GM18517 (cell line): ENCODE data around the gene GPR107.

Source experiments
- ATAC-seq: cut with Tn5 transposase; IDR thresholded peaks from one replicate; pipeline ENCODE4 v1.9.1; 2021; ENCODE audit warnings: mild to moderate bottlenecking, moderate library complexity; ENCODE audit not compliant: unreplicated experiment

Gene GPR107

DNA sequence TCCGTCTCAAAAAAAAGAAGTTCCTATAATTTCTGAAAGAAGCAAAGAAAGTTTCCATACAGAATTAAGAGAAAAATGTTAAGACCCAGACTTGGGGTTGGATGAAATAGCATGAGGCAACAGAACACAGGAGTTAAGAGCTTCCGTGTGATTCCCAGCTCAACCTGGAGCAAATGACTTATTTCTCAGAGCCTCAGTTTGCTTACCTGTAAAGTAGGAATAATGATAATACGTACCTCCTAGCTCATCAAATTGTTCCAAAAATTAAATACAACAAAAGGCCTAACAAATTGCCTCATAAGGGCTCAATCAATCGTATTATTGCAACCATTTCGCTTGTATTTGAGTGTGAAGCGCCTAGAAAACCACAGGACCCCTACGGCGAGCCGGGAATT is 600 bp upstream of the GPR107 start:
- ATAC-seq, result no peak

DNA sequence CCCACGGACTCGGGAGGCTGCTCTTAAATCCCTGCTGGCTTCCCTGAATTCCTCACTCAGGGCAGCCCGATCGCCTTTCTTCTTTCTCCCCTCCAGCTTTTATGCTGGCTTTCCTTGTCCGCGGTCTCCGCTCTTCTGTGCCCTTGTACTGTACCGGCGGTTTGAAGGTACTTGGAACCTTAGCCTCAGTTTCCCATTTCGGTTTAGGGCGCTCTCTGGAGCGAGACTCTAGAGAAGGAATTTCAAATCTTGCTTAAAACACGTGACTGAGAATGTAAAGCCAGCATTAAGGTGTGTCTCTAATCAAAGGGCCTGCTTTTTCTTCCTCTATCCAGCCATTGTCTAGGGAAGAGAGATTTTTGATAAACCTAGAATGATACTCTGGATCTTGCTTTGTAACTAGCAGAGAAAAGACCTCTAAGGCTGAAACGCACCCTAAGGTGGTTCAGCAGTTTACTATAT is 650 bp downstream of the GPR107 start:
- ATAC-seq, result no peak

DNA sequence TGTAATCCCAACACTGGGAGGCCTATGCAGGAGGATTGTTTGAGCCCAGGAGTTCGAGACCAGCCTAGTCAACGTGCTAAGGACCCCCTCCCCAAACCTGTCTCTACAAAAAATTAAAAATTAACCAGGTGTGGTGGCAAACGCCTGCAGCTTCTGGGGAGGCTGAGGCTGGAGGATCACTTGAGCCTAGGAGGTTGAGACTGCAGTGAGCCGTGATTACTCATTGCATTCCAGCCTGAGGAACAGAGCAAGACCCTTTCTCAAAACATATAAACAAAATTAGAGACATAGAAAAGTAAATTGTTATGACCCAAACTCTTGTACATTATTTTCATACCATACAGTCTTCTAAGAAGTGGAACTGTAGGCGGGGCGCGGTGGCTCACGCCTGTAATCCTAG is 1.1 kb downstream of the GPR107 start:
- no peak for ATAC-seq

DNA sequence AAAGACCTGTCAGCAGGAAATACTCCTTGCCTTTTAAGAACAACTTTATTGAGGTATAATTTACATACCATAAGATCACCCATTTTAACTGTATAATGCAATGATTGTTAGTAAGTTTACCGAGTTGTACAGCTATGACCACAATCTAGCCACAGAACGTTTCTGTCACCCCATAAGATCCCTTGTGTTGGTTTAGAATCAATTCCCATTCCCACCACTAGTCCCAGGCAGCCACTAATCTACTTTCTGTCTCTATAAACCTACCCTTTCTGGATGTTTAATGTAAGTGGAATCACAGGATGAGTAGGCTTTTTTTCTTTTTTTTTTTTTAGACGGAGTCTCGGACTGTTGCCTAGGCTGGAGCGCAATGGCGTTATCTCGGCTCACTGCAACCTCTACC is 4.4 kb downstream of the GPR107 start:
- ATAC-seq, result no peak

DNA sequence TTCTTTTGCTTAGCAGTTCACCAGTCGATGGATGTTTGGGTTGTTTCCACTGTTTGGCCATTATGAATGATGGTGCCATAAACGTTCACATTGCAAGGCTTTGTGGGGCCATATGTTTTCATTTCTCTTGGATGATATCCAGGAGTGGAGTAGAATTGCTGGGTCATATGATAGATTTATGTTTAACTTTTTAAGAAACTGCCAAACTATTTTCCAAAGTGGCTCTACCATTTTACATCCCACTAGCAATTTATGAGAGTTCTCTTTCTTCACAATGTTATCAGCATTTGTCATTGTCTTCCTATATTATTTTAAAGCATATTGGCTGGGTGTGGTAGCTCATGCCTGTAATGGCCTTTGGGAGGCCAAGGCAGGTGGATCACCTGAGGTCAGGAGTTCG is 5.2 kb downstream of the GPR107 start:
- no peak for ATAC-seq

DNA sequence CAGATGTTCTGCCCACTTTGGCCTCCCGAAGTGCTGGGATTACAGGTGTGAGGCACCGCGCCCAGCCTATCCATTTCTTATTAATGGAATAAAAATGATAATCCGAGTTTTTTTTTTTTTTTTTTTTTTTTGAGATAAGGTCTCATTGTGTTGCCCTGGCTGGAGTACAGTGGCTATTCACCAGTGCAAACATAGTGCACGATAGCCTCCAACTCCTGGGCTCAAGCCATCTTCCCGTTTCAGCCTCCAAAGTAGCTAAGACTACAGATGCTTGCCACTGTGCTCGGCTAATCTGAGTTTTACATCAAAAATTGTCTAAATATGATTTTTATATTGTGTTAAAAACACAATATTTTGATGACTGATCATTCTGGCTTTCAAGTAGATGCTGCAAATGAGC is 6.6 kb downstream of the GPR107 start:
- no peak for ATAC-seq

DNA sequence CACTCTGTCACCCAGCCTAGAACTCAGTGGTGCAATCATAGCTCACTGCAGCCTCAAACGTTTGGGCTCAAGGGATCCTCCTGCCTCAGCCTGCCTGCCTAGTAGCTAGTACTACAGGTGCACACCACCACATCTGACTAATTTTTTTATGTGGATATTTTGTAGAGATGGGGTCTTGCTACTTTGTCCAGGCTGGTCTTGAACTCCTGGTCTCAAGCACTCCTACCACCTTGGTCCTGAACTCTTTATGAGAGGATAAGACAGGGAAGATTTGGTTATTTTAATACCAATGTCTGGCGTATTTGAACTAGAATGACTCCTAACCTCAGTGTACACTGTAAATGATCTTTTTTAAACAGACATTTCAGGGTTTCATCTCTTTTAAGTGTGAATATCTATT is 9.0 kb downstream of the GPR107 start:
- no peak for ATAC-seq

DNA sequence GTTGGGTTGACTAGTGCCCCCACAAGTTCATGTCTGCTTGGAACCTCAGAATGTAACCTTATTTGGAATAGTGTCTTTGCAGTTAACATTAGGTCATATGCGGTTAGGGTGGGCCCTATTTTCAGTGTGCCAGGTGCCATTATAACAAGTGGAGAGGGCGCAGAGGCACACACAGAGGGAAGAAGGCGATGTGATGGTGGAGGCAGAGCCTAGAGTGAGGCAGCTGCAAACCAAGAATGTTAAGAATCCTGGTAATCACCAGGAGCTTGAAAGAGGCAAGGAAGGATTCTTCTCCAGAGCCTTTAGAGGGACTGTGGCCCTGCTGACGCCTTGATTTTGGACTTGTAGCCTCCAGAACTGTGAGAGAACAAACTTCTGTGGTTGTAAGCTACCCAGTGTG is 10.9 kb downstream of the GPR107 start:
- ATAC-seq, result no peak

DNA sequence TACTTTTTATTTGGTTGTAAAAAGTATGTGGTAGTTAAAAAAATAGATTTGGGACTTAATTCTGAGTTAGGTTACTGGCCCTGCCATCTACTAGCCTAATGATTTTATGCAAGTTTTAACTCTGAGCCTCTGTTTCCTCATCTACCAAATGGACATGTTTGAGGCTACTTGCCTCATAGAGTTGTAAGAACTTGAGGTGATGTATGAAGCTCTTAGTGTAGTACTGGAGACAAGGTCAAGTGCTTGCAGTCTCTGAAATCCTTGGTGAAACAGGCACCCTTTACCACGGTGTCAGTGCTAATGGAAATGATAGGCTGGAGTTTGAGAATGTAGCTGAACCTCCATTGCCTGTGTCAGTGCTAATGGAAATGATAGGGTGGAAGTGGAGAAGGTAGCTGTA is 15.3 kb downstream of the GPR107 start:
- ATAC-seq, result no peak

DNA sequence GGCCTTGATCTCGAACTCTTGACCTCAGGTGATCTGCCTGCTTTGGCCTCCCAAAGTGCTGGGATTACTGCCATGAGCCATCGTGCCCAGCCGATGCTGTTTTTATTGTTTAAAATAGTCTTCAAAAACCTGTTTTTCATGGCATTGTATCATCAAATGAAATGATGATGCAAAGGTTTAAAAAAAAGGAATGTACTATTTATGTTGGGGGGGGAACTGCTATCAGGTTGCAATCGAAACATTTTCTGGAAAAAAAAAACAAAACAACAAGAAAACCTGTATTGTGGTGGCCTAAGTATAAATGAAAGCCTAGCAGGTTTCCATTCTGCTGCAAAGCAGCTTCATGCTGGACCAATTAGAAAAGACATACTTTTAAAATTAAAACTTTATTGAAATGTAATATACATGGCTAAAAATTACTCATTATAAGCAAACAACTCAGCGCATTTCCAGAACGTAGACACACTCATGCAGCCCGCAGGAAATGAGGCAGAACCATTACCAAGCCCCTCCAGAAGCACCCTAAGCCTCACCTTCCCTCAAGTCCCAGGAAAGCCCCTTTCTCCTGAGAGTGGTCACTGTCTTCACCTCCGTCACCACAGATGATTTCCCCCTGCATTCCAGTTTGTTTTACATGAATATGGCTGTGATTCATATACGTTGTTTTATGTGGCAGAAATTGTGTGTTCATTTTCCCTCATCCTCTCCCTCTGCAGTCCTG is 19.0 kb downstream of the GPR107 start:
- ATAC-seq, result no peak

DNA sequence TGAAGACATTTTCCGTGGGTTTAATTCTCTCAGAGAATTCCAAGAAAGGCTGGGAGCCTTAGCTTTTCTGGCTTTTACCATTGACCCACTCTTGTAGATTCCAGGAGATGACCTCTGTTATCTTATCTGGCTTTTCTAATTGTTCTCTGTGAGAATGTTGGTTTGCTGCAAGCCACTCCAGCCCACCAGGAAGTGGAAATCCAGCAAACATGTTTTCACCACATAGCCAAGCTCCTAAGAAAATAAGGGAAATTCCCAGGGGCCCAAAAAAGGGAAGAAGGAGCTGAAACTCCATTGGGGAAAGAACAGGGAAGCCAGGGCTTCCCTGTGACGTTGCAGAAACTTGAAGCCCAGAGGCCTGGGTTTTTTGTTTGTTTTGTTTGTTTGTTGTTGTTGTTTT is 19.7 kb downstream of the GPR107 start:
- ATAC-seq, result no peak

DNA sequence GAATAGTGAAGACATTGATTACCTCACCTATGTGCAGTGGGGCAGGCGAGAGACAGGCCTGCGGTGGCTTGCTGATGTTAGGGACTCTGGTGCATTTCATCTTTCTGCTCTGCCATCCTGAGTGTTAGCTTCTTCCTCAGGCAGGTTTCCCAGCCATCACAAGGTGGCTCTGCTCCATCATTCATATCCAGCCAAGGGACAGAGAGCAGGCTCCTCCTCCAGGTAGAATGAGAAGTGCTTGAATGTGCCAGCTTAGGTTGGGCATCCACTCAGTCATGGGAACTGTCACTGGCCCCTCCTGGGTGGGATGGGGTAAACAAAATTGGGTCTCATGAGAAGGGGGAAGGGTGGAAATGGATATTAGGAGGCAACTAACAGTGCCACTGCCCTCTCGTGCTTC is 24.8 kb downstream of the GPR107 start:
- no peak for ATAC-seq

DNA sequence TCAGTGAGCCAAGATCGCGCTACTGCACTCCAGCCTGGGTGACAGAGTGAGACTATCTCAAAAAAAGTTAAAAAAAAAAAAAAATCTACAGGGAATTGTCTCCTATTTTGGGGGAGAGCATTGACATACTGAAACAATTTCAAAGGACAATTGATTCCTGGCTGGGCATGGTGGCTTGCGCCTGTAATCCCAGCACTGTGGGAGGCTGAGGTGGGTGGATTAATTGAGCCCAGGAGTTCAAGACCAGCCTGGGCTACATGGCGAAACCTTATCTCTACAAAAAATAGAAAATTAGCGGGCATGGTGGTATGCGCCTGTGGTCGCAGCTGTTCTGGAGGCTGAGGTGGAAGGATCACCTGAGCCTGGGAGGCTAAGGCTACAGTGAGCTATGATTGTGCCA is 30.6 kb downstream of the GPR107 start:
- ATAC-seq, result no peak

DNA sequence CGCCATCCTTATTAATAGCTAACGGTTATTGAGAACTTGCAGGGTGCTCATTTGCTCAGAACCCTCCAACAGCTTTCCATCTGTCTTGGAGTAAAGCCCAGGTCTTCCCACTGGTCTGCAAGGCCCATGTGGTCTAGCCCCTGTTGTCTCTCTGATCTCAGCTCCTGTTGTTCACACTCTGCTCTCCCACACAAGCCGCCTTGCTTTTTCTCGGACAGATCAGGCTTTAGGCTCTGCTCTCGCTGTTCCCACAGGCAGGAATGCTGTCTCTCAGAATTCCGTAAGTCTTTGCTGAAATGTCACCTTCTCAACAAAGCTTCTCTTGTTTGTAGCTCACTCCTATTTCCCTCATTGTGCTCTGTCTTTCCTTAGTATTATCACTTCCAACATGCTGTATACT is 34.3 kb downstream of the GPR107 start:
- no peak for ATAC-seq

DNA sequence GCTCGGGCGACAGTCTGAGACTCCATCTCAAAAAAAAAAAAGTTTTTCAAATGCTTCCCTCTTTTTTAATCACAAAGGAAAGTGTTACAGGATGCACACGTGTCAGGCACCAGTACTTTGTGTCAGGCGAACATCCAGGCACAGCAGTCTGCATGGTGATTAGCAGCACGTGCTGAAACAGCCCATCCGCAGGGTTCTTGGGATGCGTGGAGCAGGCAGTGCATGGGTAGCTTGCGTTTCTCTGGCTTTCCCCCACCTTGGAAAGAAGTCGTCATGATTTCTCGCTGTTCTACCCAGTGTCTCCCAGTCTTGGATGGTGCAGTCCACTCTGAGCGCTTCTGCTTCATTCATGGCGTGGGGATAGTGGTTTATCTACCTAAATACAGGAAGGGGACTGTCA is 35.4 kb downstream of the GPR107 start:
- ATAC-seq, result no peak

DNA sequence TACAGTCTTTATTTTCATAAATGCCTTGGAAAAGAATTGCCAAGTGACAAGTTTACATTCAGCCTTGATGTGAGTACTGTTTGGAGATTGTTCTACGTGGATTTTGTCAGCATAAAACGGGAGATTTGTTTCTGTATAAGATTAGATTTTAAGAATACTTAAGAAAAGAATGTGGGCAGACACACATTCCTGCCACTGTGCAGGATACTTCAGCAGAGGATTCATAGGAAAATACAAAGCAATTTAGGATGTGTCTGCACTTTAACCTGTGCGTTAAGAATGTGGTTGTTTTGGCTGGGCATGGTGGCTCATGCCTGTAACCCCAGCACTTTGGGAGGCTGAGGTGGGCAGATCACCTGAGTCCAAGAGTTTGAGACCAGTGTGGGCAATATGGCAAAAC is 37.2 kb downstream of the GPR107 start:
- ATAC-seq, result no peak

DNA sequence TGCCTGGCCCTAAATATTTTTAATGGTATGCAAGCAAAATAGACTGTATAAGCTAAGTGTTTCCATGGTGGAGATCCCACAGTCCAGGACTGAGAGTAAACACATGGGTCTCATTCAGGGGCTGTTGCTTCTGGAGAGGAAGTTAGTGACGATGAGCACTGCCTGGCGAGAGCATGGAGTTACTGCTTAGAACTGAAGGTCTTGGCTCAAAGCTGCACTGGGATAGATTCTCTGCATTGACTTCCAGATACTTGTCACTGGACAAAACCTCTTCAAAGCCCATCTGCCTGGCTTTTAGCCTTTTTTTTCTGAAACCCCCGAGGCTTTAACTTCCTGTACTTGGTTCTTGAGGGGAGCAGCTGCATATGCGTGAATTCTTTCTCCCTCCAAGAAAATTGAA is 39.2 kb downstream of the GPR107 start:
- no peak for ATAC-seq

DNA sequence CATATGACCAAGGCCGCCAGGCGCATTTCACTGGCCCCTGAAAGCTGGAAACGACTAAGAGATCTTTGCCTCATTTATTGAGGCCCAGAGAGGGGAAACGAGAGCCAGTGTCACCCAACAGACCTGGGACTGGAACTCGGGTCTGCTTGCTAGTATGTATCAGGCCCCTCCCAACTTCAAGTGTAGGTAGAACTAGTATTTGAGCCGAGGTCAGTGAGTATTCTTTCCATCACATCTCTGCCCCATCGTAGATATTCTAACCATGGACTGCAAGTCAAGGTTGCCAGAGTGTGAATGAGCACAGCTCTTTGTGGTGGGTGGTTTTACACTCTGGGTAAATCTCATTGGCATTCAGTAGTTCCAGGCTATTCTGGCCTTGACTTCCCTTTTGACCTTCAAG is 42.2 kb downstream of the GPR107 start:
- no peak for ATAC-seq

DNA sequence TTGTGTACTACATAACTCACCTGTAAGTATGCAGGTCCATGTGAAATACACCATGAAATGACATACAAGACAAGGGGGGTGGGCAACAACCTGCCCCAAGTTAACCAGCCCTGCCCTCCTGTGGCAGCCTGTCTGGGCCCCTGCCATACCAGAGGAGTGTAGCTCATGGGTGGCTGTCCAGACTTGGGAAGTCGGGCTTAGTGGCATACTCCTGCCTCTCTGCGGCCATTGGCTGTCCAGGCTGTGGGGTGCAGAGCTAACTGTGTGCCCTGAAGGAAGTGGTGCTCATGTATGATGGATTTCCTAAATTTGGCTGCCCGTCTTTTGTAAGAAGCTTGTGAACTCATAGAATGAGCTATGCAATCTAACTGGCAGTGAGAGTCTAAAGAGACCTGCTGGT is 47.0 kb downstream of the GPR107 start:
- ATAC-seq, result no peak

DNA sequence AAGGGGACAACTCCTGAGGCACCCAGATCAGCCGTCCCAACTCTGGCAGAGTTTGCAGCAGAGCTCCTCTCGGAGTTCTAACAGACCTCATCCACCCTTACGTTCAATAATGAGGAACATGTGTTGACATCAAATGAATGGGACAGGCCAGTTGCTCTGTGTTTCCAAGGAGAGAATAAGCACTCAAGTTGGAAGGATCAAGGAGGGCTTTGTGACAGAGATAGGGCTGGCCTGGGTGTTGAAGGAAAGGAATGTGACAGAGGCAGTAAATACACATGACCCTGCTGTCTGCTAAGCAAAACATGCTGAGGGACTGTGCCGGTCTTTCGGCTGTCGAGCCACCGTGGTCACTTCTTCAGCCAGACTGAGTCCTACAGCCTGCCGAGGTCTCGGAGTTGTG is 48.2 kb downstream of the GPR107 start:
- ATAC-seq, result no peak

DNA sequence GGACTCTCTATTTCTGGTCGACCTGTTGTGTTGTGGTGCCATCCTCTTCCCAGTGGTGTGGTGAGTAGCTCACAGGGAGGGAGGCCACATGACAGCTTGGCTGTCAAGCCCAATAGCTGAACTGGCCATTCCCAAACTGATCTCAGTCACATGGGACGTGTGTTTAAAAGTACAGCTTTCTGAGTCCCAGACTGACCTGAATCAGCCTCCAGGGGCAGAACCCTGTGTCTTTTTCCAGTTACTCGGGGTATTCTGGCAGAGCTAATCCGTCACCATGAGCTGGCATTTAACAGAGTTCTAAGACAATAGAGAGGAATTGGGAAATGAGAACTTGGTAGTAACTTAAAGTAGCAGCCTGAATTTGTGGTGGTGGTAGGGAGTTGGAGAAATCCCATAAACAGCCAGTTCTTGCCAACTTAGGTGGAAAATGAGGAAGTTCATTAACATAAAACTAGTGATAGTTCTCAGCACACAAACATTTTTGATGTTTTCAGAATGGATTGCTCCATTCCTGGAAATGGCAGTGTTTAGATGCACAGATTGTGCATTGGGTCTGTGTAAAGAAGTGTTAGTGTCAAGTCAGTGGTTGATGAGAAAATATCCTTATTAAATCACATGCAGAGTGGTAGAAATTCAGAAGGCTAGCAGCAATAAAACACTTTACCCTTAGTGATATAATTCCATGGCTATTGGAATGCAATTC is 50.9 kb downstream of the GPR107 start:
- no peak for ATAC-seq

DNA sequence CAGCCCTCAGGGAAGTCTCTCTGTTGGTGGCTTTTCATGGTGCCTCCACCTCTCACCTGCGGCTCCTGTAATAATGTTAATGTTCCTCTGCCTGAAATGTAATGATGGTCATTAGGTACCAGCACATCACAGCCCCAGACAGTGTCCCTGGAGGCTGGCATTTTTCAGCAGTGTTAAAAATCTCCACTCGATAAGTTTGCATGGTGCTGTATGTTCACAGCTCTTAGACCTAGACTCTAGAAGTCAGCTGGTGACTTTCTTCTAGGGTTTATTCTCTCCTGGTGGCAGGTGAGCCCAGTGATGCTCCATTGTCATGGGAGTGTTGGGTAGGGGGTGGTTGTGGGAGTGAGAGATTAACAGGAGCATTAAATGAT is 53.1 kb downstream of the GPR107 start:
- no peak for ATAC-seq
